ENCODE data around the gene MACF1.
"Not testable (repeated sequence)": the region's sequence is repeated elsewhere in the genome, so short reads cannot be mapped to it uniquely, and the experiment has no call there.

GRCh38 chr1:39496520-39496919, 292.0 kb downstream of the MACF1 start:
- not testable (repeated sequence) for TF ChIP-seq POLR2AphosphoS5, CTCF, POLR2A (IDR thresholded peaks at IDR 0.05)
